RWPE2 (cell line): Measurements from ENCODE around the gene GIMAP7.
"Not testable (repeated sequence)": the region's sequence is repeated elsewhere in the genome, so short reads cannot be mapped to it uniquely, and the experiment has no call there.

Experiments used
- ATAC-seq: fragments of 200-7000 bp; cut with Tn5 transposase; 3 replicates; pipeline ENCODE4 v1.9.1; 2021; ENCODE audit warnings: low read depth
- DNase-seq: peaks from one replicate; pipeline ENCODE4 v3.0.0-alpha.2; 2020; ENCODE audit warnings: low spot score
- H3K27ac ChIP-seq: fragments of 450-650 bp; 2 replicates; pipeline ENCODE4 v1.5.1; 2017; ENCODE audit warnings: mild to moderate bottlenecking; ENCODE audit not compliant: poor library complexity, severe bottlenecking
- H3K27me3 ChIP-seq: fragments of 250-450 bp; sonication (Bioruptor Pico); 2 replicates; pipeline ENCODE4 v1.5.1; 2021; ENCODE audit warnings: mild to moderate bottlenecking, moderate library complexity; ENCODE audit not compliant: insufficient read depth, poor library complexity, severe bottlenecking
- H3K36me3 ChIP-seq: fragments of 250-450 bp; sonication (Bioruptor Pico); 2 replicates; pipeline ENCODE4 v1.5.1; 2020; ENCODE audit warnings: low read depth, mild to moderate bottlenecking, moderate library complexity
- H3K4me1 ChIP-seq: fragments of 250-450 bp; sonication (Bioruptor Pico); 2 replicates; pipeline ENCODE4 v1.5.1; 2021; ENCODE audit warnings: mild to moderate bottlenecking, moderate library complexity; ENCODE audit not compliant: insufficient read depth, poor library complexity, severe bottlenecking
- H3K4me3 ChIP-seq: fragments of 250-450 bp; sonication (Bioruptor Pico); 2 replicates; pipeline ENCODE4 v1.5.1; 2021; ENCODE audit warnings: mild to moderate bottlenecking, moderate library complexity; ENCODE audit not compliant: severe bottlenecking
- H3K9me3 ChIP-seq: fragments of 250-450 bp; sonication (Bioruptor Pico); 2 replicates; pipeline ENCODE4 v1.5.1; 2021; ENCODE audit warnings: mild to moderate bottlenecking, moderate library complexity; ENCODE audit not compliant: severe bottlenecking
- TF ChIP-seq, protein P1 (sequence below): fragments of 450-650 bp; IDR thresholded peaks from one replicate; pipeline ENCODE4 v1.5.1; 2017; ENCODE audit warnings: mild to moderate bottlenecking, moderate library complexity; ENCODE audit not compliant: poor library complexity, severe bottlenecking

GIMAP7 gene

DNA sequence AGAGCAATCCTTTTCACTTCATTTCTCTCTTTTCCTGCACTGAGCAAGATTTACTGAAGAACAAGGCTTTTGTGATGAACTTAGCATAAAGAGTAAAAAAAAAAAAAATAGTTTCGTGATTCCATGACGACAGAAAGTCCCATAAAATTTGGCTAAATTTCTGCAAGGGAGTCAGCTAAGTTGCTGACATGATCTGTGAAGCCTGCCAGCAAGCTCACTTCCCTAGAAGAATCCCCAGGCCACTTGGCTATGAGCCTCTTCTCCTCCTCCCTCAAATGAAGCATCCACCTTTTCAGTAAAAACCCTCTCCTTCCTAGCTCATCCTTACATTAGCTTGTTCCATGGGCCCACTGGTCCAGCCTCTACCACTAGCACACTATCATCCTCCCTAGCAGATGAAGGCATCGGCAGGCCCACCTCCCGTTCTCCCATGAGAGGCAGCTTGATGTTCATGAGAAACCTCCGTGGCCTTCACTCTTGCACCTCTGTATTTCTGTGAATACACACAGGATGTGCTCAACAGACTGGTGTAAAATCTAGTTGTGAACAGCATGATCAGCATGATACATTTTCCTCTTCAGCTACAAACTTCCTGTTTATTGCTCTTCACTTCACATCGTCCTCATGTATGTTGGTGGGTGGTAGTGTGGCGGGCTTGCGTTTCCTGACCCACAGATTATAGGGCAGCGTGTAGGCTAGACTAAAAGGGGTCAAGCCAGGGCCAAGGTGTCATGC, 33.3 kb upstream of the GIMAP7 start:
- H3K9me3 ChIP-seq = no peaks in the 10 kb centered on the region
- no peak overlapping the region for H3K27ac ChIP-seq
- no peak for ATAC-seq

DNA sequence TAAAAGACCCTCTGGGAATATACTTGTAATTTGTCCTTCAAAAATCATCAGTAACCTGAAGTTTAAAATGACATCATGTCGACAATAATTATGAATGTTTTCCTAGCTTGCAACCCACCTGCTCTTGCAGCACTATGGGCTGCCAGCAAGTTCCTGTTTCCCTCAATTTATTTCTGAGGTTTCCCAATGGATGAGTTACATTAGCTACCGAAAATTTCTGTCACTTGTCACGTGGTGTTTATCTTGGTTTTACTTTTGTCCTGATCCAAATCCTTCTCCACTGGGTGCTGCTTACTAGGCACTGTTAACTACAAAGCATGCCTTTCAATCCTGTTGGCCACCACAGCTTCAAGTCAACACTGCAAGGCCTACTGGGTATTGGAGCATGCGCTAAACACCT, 32.8 kb upstream of the GIMAP7 start:
- ATAC-seq = no peak
- DNase-seq = no peak
- Histone ChIP-seq H3K36me3 (no peaks in the 10 kb centered on the region), H3K27me3 (no peaks in the 10 kb centered on the region), H3K4me1 (peaks cover 6% of the 10 kb centered on the region), H3K9me3 (no peaks in the 10 kb centered on the region), H3K4me3 (no peak overlapping the region), H3K27ac (no peak overlapping the region)
- TF ChIP-seq, protein P1, sequence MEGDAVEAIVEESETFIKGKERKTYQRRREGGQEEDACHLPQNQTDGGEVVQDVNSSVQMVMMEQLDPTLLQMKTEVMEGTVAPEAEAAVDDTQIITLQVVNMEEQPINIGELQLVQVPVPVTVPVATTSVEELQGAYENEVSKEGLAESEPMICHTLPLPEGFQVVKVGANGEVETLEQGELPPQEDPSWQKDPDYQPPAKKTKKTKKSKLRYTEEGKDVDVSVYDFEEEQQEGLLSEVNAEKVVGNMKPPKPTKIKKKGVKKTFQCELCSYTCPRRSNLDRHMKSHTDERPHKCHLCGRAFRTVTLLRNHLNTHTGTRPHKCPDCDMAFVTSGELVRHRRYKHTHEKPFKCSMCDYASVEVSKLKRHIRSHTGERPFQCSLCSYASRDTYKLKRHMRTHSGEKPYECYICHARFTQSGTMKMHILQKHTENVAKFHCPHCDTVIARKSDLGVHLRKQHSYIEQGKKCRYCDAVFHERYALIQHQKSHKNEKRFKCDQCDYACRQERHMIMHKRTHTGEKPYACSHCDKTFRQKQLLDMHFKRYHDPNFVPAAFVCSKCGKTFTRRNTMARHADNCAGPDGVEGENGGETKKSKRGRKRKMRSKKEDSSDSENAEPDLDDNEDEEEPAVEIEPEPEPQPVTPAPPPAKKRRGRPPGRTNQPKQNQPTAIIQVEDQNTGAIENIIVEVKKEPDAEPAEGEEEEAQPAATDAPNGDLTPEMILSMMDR = no peak

More for the DNA sequence above, 33.3 kb upstream of the GIMAP7 start:
- no peak for DNase-seq
- no peaks in the 10 kb centered on the region for H3K27me3 ChIP-seq
- no peak overlapping the region for H3K4me3 ChIP-seq
- no peaks in the 10 kb centered on the region for H3K36me3 ChIP-seq
- TF ChIP-seq, protein P1 = no peak
- peaks cover 6% of the 10 kb centered on the region for H3K4me1 ChIP-seq

DNA sequence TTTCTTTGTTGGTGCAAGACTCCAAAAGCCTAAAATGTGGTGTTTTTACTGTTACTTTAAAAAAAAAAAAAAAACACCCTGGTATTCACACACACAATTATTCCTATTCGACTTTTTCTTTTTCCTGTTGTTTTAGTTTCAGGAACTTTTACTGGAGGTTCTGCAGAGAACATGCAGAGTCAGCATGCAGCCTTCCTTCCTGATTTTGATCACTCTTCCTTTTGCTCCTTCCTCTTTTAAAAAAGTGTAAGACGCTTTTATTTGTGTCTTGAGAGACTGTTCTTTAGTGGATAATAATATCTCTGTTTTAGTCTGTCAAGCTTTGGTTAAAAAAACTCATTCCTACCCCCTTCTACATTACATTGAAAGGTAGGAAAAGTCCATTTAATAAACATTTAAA, 31.2 kb upstream of the GIMAP7 start:
- not testable (repeated sequence) for H3K4me1 ChIP-seq, ATAC-seq, H3K9me3 ChIP-seq, H3K36me3 ChIP-seq, DNase-seq, H3K4me3 ChIP-seq, H3K27me3 ChIP-seq, H3K27ac ChIP-seq

DNA sequence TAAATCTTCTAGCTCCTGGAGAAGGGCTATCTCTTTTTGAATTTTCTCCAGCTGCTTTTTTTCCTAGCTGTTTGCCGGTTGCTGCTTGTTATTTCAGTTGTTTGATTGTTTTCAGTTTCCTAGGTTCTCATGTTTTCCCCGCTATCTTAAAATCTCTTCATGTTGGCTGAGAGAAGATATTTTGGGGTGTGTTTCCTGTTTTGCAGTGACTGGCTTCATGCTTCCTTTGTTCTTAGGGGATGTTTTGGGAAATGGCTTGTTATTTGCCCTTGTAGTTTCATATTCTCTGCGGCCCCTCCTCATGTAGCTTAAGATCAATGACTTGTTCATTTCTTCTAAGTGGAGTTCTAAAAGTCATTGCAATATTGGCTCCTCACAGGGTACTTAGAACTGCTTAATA, 30.6 kb upstream of the GIMAP7 start:
- ATAC-seq, H3K36me3 ChIP-seq, H3K4me1 ChIP-seq, H3K27me3 ChIP-seq, DNase-seq, H3K27ac ChIP-seq, H3K4me3 ChIP-seq, H3K9me3 ChIP-seq: not testable (repeated sequence)

DNA sequence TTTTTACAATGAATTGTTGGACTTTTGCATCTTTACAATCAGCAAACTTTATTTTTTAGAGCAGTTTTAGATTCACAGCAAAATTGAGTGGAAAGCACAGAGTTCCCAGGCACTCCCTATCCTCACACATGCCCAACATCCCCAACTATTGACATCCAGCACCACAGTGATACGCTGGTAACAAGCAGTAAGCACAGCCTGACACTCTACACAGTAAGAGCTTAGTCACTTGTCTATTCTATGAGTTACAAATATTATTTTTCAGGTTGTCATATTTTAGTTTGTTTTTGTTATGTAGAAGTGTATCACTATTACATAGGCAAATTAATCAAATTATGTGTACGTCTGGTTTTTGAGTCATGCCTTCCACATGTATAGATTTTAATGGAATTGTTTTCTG, 27.0 kb upstream of the GIMAP7 start:
- no peaks in the 10 kb centered on the region for H3K4me1 ChIP-seq
- no peaks in the 10 kb centered on the region for H3K27me3 ChIP-seq

More for the DNA sequence above, 27.0 kb upstream of the GIMAP7 start:
- Histone ChIP-seq H3K4me3 (no peak overlapping the region), H3K27ac (no peak overlapping the region), H3K36me3 (no peaks in the 10 kb centered on the region), H3K9me3 (no peaks in the 10 kb centered on the region)
- ATAC-seq (no peak), DNase-seq (no peak)
- TF ChIP-seq, protein P1 = no peak
